HepG2 (cell line): Measurements from ENCODE around the gene LIMS2. TPM values are rescaled to one million over a fixed set of nuclear protein-coding genes. Genes with fewer than 3 reads are reported as not detected.

Experiments used
- AGO1 ChIP-seq: fragments of 200-400 bp; formaldehyde crosslinking; IDR thresholded peaks from 2 replicates; pipeline ENCODE4 v1.6.1; 2017; ENCODE audit warnings: mild to moderate bottlenecking, low read depth, low read length, moderate library complexity; ENCODE audit not compliant: poor library complexity, severe bottlenecking
- BCL6 ChIP-seq: IDR thresholded peaks from 2 replicates; pipeline ENCODE4 v1.6.1; 2016; ENCODE audit warnings: missing genetic modification reagents, missing compliant biosample characterization
- CREM ChIP-seq, 2 experiments: sonication (generic) in 1 of 2; formaldehyde crosslinking in 1 of 2; IDR thresholded peaks; 2 replicates each; pipeline versions ENCODE4 v1.4.0 to v1.6.1; 2016 to 2020; ENCODE audit warnings: antibody characterized with exemption in 1 of 2, mild to moderate bottlenecking in 1 of 2, missing genetic modification reagents in 1 of 2
- FOXA3 ChIP-seq: IDR thresholded peaks from 2 replicates; pipeline ENCODE4 v1.6.1; 2016; ENCODE audit warnings: missing genetic modification reagents, missing compliant biosample characterization
- GATAD2A ChIP-seq: IDR thresholded peaks from 2 replicates; pipeline ENCODE4 v1.6.1; 2016
- MAFF ChIP-seq: IDR thresholded peaks from 2 replicates; pipeline ENCODE4 v1.6.1; 2011; ENCODE audit warnings: low read depth, low read length, improper control_type of control experiment
- MYC ChIP-seq: sonication (generic); formaldehyde crosslinking; IDR thresholded peaks from 2 replicates; pipeline ENCODE4 v1.9.0; 2021; ENCODE audit warnings: missing genetic modification reagents, borderline replicate concordance
- NFE2L2 ChIP-seq: fragments of 150-350 bp; IDR thresholded peaks from 2 replicates; pipeline ENCODE4 v1.6.1; 2014; ENCODE audit warnings: low read length
- NFKB2 ChIP-seq: sonication (generic); formaldehyde crosslinking; IDR thresholded peaks from 2 replicates; pipeline ENCODE4 v1.4.0; 2020; ENCODE audit warnings: missing genetic modification reagents, borderline replicate concordance
- SP140L ChIP-seq: sonication (generic); formaldehyde crosslinking; IDR thresholded peaks from 2 replicates; pipeline ENCODE4 v1.4.0; 2020; ENCODE audit warnings: missing genetic modification reagents, borderline replicate concordance
- SRF ChIP-seq: IDR thresholded peaks from 2 replicates; pipeline ENCODE4 v1.6.1; 2011; ENCODE audit warnings: mild to moderate bottlenecking, low read depth, low read length, moderate library complexity
- SRSF4 ChIP-seq: fragments of 200-400 bp; formaldehyde crosslinking; IDR thresholded peaks from one replicate; pipeline ENCODE4 v1.6.1; 2018; ENCODE audit warnings: mild to moderate bottlenecking, low read depth, low read length, moderate library complexity; ENCODE audit not compliant: poor library complexity, severe bottlenecking
- ZNF160 ChIP-seq: sonication (generic); formaldehyde crosslinking; IDR thresholded peaks from 2 replicates; pipeline ENCODE4 v1.8.0; 2022; ENCODE audit warnings: mild to moderate bottlenecking, inconsistent platforms, missing genetic modification reagents
- ZNF337 ChIP-seq: sonication (generic); formaldehyde crosslinking; IDR thresholded peaks from 2 replicates; pipeline ENCODE4 v1.5.1; 2020; ENCODE audit warnings: missing genetic modification reagents, low read depth, mild to moderate bottlenecking, borderline replicate concordance
- ZNF33A ChIP-seq: sonication (generic); formaldehyde crosslinking; IDR thresholded peaks from 2 replicates; pipeline ENCODE4 v1.5.1; 2020; ENCODE audit warnings: missing genetic modification reagents, mild to moderate bottlenecking, moderate library complexity, borderline replicate concordance
- ZNF567 ChIP-seq: sonication (generic); formaldehyde crosslinking; IDR thresholded peaks from 2 replicates; pipeline ENCODE4 v1.8.1; 2023; ENCODE audit warnings: mild to moderate bottlenecking, missing genetic modification reagents, borderline replicate concordance
- ZNF614 ChIP-seq: IDR thresholded peaks from 2 replicates; pipeline ENCODE4 v1.6.1; 2018; ENCODE audit warnings: missing biosample characterization, missing genetic modification reagents, inconsistent platforms, borderline replicate concordance
- ZNF644 ChIP-seq: IDR thresholded peaks from 2 replicates; pipeline ENCODE4 v1.6.1; 2016; ENCODE audit warnings: low read depth
- ZNF703 ChIP-seq: sonication (generic); formaldehyde crosslinking; IDR thresholded peaks from 2 replicates; pipeline ENCODE4 v1.5.1; 2020; ENCODE audit warnings: missing genetic modification reagents, mild to moderate bottlenecking, moderate library complexity, borderline replicate concordance
- ZNF816 ChIP-seq: sonication (generic); formaldehyde crosslinking; IDR thresholded peaks from 2 replicates; pipeline ENCODE4 v1.8.0; 2022; ENCODE audit warnings: missing genetic modification reagents, mild to moderate bottlenecking, borderline replicate concordance
- ZSCAN20 ChIP-seq: sonication (generic); formaldehyde crosslinking; IDR thresholded peaks from 2 replicates; pipeline ENCODE4 v1.4.0; 2020; ENCODE audit warnings: missing genetic modification reagents, mild to moderate bottlenecking, borderline replicate concordance
- polyA plus RNA-seq, 8 experiments: library from polyadenylated mRNA; depleted of rRNA in 3 of 8; stranded (reverse) in 7 of 8; unstranded in 1 of 8; fragments of >200 nt; fragmentation: Illumina TruSeq in 4 of 8; extraction: Trizol in 4 of 8; gene quantifications; 2 replicates each; pipeline versions ENCODE4 v1.2.1 to v1.2.3, GENCODE V29; 2011 to 2016; ENCODE audit warnings: low read depth in 4 of 8, missing spikeins in 1 of 8, mixed read lengths in 1 of 8; ENCODE audit not compliant: insufficient read depth in 1 of 8
- total RNA-seq, 5 experiments: library from RNA; depleted of rRNA; stranded (reverse); fragments of >200 nt; fragmentation: Illumina TruSeq; extraction: Trizol; gene quantifications; 2 replicates each; pipeline ENCODE4 v1.2.3, GENCODE V29; 2016; ENCODE audit warnings: low read depth in 1 of 5
- TF ChIP-seq, protein P1 (sequence below): sonication (generic); formaldehyde crosslinking; IDR thresholded peaks from 2 replicates; pipeline ENCODE4 v1.5.0; 2020; ENCODE audit warnings: missing genetic modification reagents, mild to moderate bottlenecking, borderline replicate concordance
- TF ChIP-seq, protein P2 (sequence below): sonication (generic); formaldehyde crosslinking; IDR thresholded peaks from 2 replicates; pipeline ENCODE4 v1.4.0; 2020; ENCODE audit warnings: mild to moderate bottlenecking, missing genetic modification reagents
- TF ChIP-seq, protein P3 (sequence below): sonication (generic); formaldehyde crosslinking; IDR thresholded peaks from 2 replicates; pipeline ENCODE4 v1.4.0; 2020; ENCODE audit warnings: missing genetic modification reagents, low read depth, mild to moderate bottlenecking, borderline replicate concordance

Gene LIMS2
- total and polyA plus RNA-seq, 2 of the 13 experiments (the other 11 are each of a cell fraction or from before 2014, with no cell fraction given), result 1.0 to 1.9 TPM

DNA sequence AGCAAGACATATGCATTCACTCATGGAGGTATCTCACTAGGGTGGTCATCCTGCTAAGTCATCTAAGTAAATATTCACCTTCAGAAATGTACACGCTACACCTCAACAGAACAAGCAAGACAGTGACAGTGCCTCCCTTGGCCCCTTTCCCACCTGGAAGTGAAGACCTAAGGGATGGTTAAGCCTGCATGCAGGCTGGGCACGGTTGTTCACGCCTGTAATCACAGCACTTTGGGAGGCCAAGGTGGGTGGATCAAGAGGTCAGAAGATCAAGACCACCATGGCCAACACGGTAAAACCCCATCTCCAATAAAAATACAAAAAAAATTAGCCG lies 4.4 kb downstream of the LIMS2 start (continued):
- no peak for TF ChIP-seq SRSF4
- TF ChIP-seq ZNF816 (CRISPR knock-in tag), result no peak
- no peak for TF ChIP-seq CREM (IDR thresholded peaks at IDR 0.05)
- TF ChIP-seq CREM (CRISPR knock-in tag; IDR thresholded peaks at IDR 0.05), result no peak
- TF ChIP-seq, protein P1, sequence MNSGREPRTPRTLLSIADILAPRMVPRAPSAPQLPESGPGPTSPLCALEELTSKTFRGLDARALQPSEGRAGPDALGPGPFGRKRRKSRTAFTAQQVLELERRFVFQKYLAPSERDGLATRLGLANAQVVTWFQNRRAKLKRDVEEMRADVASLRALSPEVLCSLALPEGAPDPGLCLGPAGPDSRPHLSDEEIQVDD (CRISPR knock-in tag), result no peak
- no peak for TF ChIP-seq ZNF33A
- TF ChIP-seq MAFF, result no peak
- TF ChIP-seq, protein P2, sequence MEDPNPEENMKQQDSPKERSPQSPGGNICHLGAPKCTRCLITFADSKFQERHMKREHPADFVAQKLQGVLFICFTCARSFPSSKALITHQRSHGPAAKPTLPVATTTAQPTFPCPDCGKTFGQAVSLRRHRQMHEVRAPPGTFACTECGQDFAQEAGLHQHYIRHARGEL (CRISPR knock-in tag), result no peak
- no peak for TF ChIP-seq ZNF160 (CRISPR knock-in tag)
- TF ChIP-seq NFE2L2, result peak; percentile 30; the same call in 1 of the 2 replicates
- TF ChIP-seq ZNF567 (CRISPR knock-in tag), result no peak
- TF ChIP-seq ZNF703 (CRISPR knock-in tag), result no peak
- TF ChIP-seq ZNF614, result no peak
- peak; percentile 65 for TF ChIP-seq FOXA3 (CRISPR knock-in tag)
- TF ChIP-seq NFKB2 (CRISPR knock-in tag), result no peak
- TF ChIP-seq AGO1, result no peak
- TF ChIP-seq SRF, result no peak
- TF ChIP-seq ZSCAN20, result no peak
- TF ChIP-seq ZNF644 (CRISPR knock-in tag), result no peak
- TF ChIP-seq SP140L (CRISPR knock-in tag), result no peak
- TF ChIP-seq ZNF337 (CRISPR knock-in tag), result no peak
- TF ChIP-seq, protein P3, sequence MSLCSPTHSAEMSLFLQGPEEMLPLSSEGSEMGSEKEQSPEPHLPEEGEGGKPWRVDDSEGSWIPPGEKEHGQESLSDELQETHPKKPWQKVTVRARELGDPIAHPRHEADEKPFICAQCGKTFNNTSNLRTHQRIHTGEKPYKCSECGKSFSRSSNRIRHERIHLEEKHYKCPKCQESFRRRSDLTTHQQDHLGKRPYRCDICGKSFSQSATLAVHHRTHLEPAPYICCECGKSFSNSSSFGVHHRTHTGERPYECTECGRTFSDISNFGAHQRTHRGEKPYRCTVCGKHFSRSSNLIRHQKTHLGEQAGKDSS, result no peak
- TF ChIP-seq BCL6 (CRISPR knock-in tag), result no peak
- peak; percentile 25; the same call in 1 of the 2 replicates for TF ChIP-seq GATAD2A (CRISPR knock-in tag)
- TF ChIP-seq MYC (CRISPR knock-in tag), result no peak
